Nephron (organoid): Measurements from ENCODE around the gene CYP3A5.
"Not testable (repeated sequence)": the region's sequence is repeated elsewhere in the genome, so short reads cannot be mapped to it uniquely, and the experiment has no call there.

Source experiments
- H3K27ac Mint-ChIP-seq, 3 experiments: 2 replicates each; pipeline ENCODE4 v1.8.0; 2020; ENCODE audit warnings: mixed read lengths in 3 of 3, mild to moderate bottlenecking in 2 of 3, moderate library complexity in 1 of 3
- H3K27me3 Mint-ChIP-seq: 2 replicates; pipeline ENCODE4 v1.8.0; 2021; ENCODE audit warnings: low read depth, mild to moderate bottlenecking, moderate library complexity, mixed read lengths
- H3K36me3 Mint-ChIP-seq: 2 replicates; pipeline ENCODE4 v1.8.0; 2020; ENCODE audit warnings: low read depth, mixed read lengths
- H3K4me1 Mint-ChIP-seq: 2 replicates; pipeline ENCODE4 v1.8.0; 2020; ENCODE audit warnings: mixed read lengths
- H3K4me3 Mint-ChIP-seq, 3 experiments: 2 replicates each; pipeline ENCODE4 v1.8.0; 2020; ENCODE audit warnings: mild to moderate bottlenecking in 3 of 3, mixed read lengths in 3 of 3, moderate library complexity in 2 of 3
- H3K9me3 Mint-ChIP-seq: 2 replicates; pipeline ENCODE4 v1.8.0; 2020; ENCODE audit warnings: mixed read lengths
- TF ChIP-seq, protein P1 (sequence below), 3 experiments: fragments of 200-600 bp; sonication (generic); IDR thresholded peaks; one replicate each; pipeline ENCODE4 v1.5.0; 2021; ENCODE audit warnings: antibody characterized with exemption in 3 of 3; ENCODE audit not compliant: unreplicated experiment in 3 of 3

CYP3A5 gene

DNA sequence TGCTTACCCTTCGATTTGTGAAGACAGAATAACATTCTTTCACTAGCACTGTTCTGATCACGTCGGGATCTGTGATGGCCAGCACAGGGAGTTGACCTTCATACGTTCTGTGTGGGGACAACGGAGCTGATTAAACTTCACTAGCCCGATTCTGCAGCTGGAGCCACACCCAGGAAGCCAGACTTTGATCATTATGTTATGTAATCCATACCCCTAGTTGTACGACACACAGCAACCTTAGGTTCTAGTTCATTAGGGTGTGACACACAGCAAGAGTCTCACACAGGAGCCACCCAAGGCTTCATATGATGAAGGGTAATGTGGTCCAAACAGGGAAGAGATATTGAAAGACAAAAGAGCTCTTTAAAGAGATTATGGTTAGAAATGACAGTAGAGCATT, 7.2 kb downstream of the CYP3A5 start:
- H3K27me3 Mint-ChIP-seq: peaks cover 3% of the 10 kb centered on the region
- TF ChIP-seq, protein P1, sequence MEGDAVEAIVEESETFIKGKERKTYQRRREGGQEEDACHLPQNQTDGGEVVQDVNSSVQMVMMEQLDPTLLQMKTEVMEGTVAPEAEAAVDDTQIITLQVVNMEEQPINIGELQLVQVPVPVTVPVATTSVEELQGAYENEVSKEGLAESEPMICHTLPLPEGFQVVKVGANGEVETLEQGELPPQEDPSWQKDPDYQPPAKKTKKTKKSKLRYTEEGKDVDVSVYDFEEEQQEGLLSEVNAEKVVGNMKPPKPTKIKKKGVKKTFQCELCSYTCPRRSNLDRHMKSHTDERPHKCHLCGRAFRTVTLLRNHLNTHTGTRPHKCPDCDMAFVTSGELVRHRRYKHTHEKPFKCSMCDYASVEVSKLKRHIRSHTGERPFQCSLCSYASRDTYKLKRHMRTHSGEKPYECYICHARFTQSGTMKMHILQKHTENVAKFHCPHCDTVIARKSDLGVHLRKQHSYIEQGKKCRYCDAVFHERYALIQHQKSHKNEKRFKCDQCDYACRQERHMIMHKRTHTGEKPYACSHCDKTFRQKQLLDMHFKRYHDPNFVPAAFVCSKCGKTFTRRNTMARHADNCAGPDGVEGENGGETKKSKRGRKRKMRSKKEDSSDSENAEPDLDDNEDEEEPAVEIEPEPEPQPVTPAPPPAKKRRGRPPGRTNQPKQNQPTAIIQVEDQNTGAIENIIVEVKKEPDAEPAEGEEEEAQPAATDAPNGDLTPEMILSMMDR (IDR thresholded peaks at IDR 0.05; ENCODE audit: unreplicated experiment in 3 of 3): no peak
- H3K36me3 Mint-ChIP-seq: no peaks in the 10 kb centered on the region
- no peaks in the 10 kb centered on the region for H3K9me3 Mint-ChIP-seq
- H3K4me1 Mint-ChIP-seq: no peaks in the 10 kb centered on the region
- no peak overlapping the region for H3K4me3 Mint-ChIP-seq
- H3K27ac Mint-ChIP-seq: no peak overlapping the region

DNA sequence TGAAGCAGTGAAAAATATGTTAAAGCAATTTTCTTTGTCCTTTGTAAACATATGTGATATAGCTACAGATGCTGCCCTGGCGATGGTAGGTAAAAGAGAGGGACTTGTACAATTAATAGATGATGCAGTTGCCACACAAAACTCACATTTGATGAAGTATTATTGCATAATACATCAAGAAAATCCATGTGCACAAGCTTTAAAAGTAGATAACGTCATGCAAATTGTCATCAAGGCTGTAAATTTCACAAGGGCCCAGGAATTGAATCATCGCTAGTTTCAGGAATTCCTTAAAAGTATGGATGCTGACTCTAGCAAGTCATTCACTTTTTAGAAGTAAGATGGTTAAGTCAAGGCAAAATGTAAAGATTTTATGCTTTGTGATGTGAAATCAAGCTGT, 10.0 kb downstream of the CYP3A5 start:
- no peak overlapping the region for H3K27ac Mint-ChIP-seq
- H3K4me3 Mint-ChIP-seq: no peak overlapping the region
- no peaks in the 10 kb centered on the region for H3K36me3 Mint-ChIP-seq
- H3K27me3 Mint-ChIP-seq: peaks cover 3% of the 10 kb centered on the region
- no peaks in the 10 kb centered on the region for H3K9me3 Mint-ChIP-seq
- no peaks in the 10 kb centered on the region for H3K4me1 Mint-ChIP-seq
- TF ChIP-seq, protein P1 (IDR thresholded peaks at IDR 0.05; ENCODE audit: unreplicated experiment in 3 of 3): no peak

DNA sequence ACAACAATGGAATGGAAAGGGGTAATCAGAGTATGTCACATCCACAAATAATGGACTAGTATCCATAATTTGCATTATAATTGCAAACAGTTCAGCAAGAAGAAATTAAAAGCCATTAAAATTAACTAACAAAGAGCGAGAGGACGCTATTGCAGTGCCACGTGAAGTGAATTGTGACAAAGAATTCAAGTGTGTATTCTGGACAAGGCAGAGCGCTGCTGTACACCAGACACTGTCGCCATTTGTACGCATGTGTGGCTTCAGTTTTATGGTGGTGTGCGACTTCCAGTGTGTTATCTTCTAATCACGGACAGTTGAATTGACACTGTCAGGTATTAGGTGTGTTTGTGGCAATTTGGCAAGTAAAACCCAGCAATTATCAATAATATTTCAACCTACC, 11.3 kb downstream of the CYP3A5 start:
- Mint-ChIP-seq H3K27ac (no peak overlapping the region), H3K4me3 (no peak overlapping the region), H3K27me3 (no peaks in the 10 kb centered on the region)

DNA sequence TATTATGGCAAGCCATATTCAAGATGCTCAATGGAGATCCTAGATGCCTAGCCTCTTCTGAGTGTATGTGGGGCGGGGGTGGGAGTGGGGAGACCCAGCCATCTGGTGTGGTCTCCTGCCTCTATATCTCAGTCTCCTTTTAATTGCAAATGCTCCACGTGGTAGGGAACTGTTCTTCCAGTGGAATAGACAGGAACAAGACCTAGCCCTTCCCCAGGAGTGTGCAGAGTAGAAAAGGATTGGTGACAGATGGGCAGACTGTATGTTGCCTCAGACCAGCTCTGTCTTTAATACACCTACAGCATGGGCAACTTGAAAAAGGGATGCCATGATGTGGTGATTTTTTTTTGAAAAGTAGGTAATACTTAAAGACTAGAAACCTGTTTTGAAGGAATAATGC, 12.6 kb downstream of the CYP3A5 start:
- Mint-ChIP-seq H3K9me3 (no peaks in the 10 kb centered on the region), H3K4me3 (no peak overlapping the region), H3K27me3 (no peaks in the 10 kb centered on the region), H3K4me1 (no peaks in the 10 kb centered on the region), H3K27ac (no peak overlapping the region), H3K36me3 (peaks cover 5% of the 10 kb centered on the region)
- TF ChIP-seq, protein P1 (IDR thresholded peaks at IDR 0.05; ENCODE audit: unreplicated experiment in 3 of 3): no peak

More for the DNA sequence above, 11.3 kb downstream of the CYP3A5 start:
- no peaks in the 10 kb centered on the region for H3K36me3 Mint-ChIP-seq
- TF ChIP-seq, protein P1 (IDR thresholded peaks at IDR 0.05; ENCODE audit: unreplicated experiment in 3 of 3): no peak
- H3K4me1 Mint-ChIP-seq: no peaks in the 10 kb centered on the region
- H3K9me3 Mint-ChIP-seq: no peaks in the 10 kb centered on the region

DNA sequence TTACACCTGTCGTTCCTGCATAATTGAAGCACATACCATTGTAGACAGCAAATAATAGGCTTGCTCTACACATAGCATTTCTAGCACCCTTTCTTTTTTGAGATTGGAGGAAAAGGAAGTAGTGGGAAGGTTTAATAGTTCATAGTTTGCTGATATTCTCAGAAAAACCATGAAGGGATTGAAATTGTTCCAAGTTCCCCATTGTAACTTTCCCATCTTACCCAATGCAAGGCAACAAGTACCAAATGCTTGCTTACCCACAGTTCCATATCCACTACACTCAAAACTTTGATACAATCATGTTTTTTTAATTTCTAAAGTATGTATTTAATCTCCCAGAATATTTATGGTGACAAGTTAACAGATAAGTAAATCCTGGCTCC, 13.8 kb downstream of the CYP3A5 start:
- TF ChIP-seq, protein P1 (IDR thresholded peaks at IDR 0.05; ENCODE audit: unreplicated experiment in 3 of 3): no peak
- Mint-ChIP-seq H3K4me1 (no peaks in the 10 kb centered on the region), H3K9me3 (no peaks in the 10 kb centered on the region), H3K27ac (no peak overlapping the region), H3K4me3 (no peak overlapping the region), H3K36me3 (peaks cover 8% of the 10 kb centered on the region), H3K27me3 (no peaks in the 10 kb centered on the region)

DNA sequence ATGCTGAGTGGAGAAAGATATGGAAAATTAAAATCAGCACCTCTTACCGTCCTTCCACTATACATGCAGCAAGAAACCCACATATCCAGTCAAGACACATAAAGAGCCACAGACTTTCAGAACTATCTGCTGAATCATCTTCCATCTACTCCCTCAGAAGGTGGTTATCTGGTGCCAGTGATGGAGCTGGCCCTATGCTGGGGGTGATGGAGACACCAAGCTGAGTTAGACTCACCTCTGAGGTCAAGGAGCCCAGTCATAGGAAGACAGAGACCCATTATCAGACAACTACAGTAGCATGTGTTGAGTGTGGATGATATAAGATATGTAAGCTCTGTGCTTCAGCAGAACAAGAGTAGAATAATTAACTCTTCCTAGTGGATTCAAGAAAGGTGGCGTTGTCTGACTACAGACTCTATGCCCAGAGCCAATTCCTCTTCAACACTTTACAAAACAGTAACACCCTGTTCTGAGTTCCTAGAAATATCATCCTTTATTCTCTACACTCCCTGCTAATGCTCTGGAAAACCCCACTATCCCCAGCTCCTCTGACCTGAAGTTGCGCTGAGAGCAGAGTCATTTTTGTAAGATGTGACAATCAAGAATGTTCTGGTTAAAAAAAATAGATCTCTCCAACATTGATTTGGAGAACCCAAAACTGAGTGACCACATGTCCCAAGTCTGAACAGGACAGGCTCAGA, 14.3 kb downstream of the CYP3A5 start:
- H3K4me1 Mint-ChIP-seq: no peaks in the 10 kb centered on the region
- peaks cover 13% of the 10 kb centered on the region for H3K36me3 Mint-ChIP-seq
- TF ChIP-seq, protein P1 (IDR thresholded peaks at IDR 0.05; ENCODE audit: unreplicated experiment in 3 of 3): no peak
- no peak overlapping the region for H3K4me3 Mint-ChIP-seq
- H3K27ac Mint-ChIP-seq: no peak overlapping the region
- peaks cover 2% of the 10 kb centered on the region for H3K9me3 Mint-ChIP-seq
- no peaks in the 10 kb centered on the region for H3K27me3 Mint-ChIP-seq

DNA sequence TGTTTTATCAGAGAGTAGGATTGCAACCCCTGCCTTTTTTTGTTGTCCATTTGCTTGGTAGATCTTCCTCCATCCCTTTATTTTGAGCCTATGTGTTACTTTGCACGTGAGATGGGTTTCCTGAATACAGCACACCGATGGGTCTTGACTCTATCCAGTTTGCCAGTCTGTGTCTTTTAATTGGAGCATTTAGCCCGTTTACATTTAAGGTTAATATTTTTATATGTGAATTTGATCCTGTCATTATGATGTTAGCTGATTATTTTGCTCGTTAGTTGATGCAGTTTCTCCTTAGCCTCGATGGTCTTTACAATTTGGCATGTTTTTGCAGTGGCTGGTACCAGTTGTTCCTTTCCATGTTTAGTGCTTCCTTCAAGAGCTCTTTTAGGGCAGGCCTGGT, 21.9 kb downstream of the CYP3A5 start:
- Mint-ChIP-seq H3K9me3 (peaks cover 34% of the 10 kb centered on the region), H3K36me3 (peaks cover 41% of the 10 kb centered on the region)
- not testable (repeated sequence) for H3K27me3 Mint-ChIP-seq, H3K4me1 Mint-ChIP-seq, H3K4me3 Mint-ChIP-seq, H3K27ac Mint-ChIP-seq

DNA sequence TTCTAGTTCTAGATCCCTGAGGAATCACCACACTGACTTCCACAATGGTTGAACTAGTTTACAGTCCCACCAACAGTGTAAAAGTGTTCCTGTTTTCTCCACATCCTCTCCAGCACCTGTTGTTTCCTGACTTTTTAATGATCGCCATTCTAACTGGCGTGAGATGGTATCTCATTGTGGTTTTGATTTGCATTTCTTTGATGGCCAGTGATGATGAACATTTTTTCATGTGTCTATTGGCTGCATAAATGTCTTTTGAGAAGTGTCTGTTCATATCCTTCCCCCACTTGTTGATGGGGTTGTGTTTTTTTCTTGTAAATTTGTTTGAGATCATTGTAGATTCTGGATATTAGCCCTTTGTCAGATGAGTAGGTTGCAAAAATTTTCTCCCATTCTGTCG, 25.2 kb downstream of the CYP3A5 start:
- not testable (repeated sequence) for H3K4me3 Mint-ChIP-seq, H3K4me1 Mint-ChIP-seq, H3K27me3 Mint-ChIP-seq, H3K27ac Mint-ChIP-seq
- Mint-ChIP-seq H3K9me3 (peaks cover 31% of the 10 kb centered on the region), H3K36me3 (peaks cover 28% of the 10 kb centered on the region)
